ENCODE measurements around the gene KCTD19.

Gene KCTD19

GRCh38 chr16:67283039-67283825 is 43.3 kb downstream of the KCTD19 start:
- no peak for DNase-seq (ENCODE audit: low read depth in 2 of 2)

GRCh38 chr16:67282447-67282805 is 44.1 kb downstream of the KCTD19 start:
- no peak for DNase-seq (ENCODE audit: low read depth in 2 of 2)

DNA sequence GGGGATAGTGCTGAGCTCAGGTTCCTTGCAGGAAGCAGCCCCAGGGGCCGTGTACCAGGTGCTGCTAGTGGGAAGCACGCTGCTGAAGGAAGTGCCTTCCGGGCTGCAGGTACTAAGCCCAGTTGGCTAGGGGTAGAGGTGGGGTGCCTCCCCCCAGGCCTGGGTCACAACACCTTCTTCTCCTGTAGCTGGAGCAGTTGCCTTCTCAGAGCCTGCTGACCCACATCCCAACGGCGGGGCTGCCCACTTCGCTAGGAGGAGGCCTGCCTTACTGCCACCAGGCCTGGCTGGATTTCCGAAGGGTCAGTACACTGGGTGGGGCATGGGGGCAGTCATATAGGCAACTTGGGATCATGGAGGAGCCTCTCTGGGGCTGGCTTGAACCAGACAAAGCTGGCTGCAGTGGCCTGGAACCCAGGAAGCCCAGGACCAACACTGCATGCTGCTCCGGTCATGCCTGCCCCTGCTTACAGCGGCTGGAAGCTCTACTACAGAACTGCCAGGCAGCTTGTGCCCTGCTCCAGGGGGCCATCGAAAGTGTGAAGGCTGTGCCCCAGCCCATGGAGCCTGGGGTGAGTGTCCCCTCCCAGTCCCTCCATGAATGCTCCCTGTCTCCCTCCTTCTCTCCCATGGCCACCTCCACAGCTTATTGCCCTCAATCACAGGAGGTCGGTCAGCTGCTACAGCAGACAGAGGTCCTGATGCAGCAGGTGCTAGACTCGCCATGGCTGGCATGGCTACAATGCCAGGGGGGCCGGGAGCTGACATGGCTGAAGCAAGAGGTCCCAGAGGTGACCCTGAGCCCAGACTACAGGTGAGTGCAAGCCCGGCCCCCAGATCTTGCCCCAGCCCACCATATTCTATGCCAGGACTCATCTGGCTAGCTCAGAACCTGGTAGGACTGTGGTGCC is 44.8 kb downstream of the KCTD19 start:
- no peak for DNase-seq (ENCODE audit: low read depth in 2 of 2)

DNA sequence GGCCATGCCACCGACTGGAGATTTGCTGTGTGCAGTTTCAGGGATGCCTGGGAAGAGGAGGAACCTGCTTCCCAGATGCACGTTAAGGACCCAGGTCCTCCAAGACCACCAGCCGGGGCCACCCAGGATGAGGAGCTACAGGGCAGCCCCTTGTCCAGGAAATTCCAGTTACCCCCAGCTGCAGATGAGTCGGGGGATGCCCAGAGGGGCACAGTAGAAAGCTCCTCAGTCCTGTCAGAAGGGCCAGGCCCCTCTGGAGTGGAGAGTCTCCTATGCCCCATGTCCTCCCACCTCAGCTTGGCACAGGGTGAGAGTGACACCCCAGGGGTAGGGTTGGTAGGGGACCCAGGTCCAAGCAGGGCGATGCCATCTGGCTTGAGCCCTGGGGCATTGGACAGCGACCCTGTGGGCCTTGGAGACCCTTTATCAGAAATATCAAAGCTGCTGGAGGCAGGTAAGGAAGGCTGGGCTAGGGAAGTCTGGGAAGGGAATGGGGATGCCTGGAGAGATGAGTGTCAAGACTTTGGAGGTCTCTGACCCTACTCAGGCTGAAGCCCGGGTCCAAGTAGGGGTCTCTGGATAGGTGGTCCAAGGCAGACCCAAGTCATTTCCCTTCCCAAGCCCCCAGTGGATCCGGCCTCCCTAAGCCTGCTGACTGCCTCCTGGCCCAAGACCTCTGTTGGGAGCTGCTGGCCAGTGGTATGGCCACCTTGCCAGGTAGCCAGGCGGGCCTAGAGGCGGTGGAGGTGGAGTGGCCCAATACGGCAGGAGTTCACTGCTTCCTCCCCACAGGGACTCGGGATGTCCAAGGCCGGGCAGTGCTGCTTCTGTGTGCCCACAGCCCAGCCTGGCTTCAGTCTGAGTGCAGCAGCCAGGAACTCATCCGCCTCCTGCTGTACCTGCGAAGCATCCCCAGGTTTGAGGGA is 46.2 kb downstream of the KCTD19 start:
- DNase-seq (ENCODE audit: low read depth in 2 of 2), result no peak

DNA sequence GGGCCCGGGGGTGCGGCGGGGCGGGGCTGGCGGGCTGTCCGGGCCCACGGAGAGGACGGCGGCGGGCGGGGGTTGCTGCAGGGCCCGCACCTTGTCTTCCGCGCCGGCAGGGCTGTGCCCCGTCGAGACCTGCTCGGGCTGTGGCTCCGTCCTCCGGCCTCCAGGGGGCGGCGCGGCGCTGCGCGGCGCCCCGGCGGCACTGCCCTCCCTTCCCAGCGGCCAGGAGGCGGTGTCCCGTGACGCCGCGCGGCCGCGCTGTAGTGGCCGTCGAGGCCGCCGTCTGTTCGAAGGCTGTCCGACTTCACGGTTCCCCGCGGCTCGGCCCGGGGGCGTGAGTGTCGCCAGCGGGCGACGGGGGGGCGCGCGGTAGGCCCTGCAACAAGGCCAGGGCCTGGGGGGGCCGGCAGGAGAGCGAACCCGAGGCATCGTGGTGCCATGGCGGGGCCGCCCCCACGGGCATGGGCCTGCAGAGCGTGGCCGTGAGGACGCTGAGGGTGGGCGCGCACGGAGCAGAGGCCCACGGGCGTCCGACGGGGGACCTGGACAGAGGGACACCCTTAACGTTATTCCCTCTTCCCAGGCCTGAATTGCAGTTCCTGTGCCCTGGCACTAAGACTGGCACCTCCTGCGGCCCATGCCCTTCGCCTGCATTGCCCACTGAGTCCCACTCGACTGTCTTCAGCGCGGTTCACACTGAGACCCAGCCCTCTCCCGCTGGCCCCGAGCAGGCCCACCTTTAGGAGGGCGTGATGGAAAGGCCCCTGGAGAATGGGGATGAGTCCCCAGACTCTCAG is 47.0 kb downstream of the KCTD19 start, which contains the start of gene PLEKHG4:
Gene PLEKHG4, plus strand, starts transcription at position 237 of the 794 bp plus-strand sequence. Its CDS starts 513 bp downstream, at position 750.
- DNase-seq (ENCODE audit: low read depth in 2 of 2), result peak; percentile 71 to 81

- DNase-seq (ENCODE audit: low read depth in 2 of 2), result peak in 1 of 2 donors; percentile 50
Observed at GRCh38 chr16:67278773-67279295, 47.7 kb downstream of the KCTD19 start.

DNA sequence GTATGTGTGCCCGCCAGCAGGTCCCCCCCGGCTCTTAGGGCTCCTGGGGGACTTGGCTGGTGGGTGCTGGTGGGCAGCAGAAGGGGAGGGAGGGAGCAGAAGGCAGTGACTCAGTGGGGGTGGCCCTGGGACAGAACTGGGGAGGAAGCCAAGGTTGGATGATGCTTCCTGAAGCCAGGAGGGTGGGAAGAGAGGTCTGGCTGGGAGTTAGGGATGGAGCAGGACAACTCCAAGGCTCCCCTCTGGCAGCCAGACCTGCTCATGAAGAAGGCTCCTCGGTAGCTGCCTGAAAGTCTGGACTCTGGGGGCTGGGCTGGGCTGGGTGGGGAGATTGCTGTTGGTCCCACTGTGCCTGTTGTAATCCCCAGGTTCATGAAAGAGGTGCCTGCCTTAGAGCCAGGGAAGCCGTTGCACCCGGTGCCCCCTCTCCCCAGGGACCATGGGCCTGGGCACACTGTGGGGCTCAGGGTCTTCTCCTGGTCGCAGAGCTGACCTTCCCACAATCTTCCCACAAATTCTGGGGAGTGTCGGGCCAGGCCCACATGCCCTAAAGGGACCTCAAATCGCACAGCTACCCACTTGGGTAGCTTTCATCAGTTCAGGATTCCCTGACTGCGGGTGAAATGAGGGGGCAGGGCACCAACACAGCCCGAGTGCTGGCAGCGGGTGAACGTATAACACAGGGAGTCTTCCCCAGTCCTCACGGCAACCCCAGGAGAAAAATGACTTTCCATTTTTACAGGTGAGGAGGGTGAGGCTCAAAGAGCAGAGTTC is 48.4 kb downstream of the KCTD19 start:
- no peak for DNase-seq (ENCODE audit: low read depth in 2 of 2)

- DNase-seq (ENCODE audit: low read depth in 2 of 2), result peak in 1 of 2 donors; percentile 26
Observed at GRCh38 chr16:67277294-67277998, 49.1 kb downstream of the KCTD19 start.

- no peak for DNase-seq (ENCODE audit: low read depth in 2 of 2)
Observed at GRCh38 chr16:67275321-67275720, 51.2 kb downstream of the KCTD19 start.

DNA sequence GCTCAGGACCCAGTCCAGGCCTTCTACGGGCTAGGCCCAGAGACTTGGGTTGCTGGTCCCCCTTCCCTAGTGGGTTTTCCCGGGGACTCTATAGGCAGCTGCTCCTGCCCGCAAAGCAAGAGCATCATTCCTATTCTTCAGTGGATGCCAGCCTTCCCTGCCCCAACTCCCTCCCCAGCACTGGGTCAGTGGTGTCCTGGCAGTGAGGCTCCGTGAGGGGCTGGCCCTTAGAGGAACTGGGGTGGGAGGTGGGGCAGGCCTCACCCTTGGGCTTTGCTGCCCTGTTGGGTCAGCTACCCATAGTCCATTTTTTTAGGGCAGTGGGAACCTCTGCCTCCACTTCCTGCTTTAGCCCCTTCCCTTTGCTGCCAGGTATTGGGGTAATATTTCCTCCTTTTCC is 55.1 kb downstream of the KCTD19 start:
- DNase-seq (ENCODE audit: low read depth in 2 of 2), result no peak

DNA sequence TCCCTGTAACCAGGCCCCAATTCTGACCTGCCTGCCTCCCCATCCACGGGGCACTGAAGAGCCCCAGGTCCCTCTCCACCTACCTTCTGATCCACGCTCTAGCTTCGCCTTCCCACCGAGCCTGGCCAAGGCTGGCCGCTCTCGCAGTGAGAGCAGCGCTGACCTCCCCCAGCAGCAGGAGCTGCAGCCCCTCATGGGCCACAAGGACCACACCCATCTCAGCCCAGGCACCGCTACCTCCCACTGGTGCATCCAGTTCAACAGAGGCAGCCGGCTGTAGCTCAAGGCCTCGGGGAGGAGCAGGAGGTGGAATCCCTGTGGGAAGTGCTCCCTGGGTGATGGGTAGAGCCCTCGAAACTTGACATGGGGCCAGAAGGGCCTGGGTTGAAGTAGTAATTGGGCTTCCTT is 55.6 kb downstream of the KCTD19 start:
- no peak for DNase-seq (ENCODE audit: low read depth in 2 of 2)

GRCh38 chr16:67269766-67270165 is 56.8 kb downstream of the KCTD19 start:
- DNase-seq (ENCODE audit: low read depth in 2 of 2), result no peak

DNA sequence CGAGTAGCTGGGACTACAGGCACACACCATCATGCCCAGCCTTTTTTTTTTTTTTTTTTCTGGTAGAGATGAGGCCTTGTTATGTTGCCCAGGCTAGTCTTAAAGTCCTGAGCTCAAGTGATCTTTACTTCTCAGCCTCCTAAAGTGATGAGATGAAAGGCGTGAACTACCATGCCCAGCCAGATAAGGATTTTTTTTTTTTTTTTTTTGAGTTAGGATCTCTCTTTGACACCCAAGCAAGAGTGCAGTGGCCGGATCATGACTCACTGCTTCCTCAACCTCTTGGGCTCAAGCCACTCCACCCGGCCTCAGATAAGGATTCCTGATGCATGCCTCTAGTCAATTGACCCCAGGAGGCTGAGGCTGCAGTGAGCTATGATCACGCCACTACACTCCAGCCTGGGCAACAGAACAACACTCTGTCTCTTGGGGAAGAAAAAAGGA is 58.4 kb downstream of the KCTD19 start:
- DNase-seq (ENCODE audit: low read depth in 2 of 2), result no peak

GRCh38 chr16:67265834-67266233 is 60.7 kb downstream of the KCTD19 start:
- no peak for DNase-seq (ENCODE audit: low read depth in 2 of 2)

DNA sequence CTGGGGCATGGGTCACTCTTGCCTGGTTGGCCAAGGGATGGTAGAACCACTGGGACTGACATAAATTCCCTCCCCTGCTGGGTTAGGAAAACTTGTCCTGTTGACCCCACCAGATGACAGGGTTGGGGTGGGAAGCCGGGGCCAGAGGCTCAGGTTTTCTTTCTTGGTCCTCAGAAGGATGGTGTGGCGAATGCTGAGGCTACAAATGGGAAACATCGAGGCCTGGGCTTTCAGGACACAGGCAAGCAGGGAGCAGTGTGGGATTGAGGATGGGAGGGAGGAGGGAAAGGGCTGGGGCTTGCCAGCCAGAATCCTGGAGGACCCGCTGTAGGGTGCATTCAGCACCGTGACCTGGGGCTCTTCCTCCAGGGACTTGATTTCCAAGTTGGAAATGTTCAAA is 61.7 kb downstream of the KCTD19 start:
- no peak for DNase-seq (ENCODE audit: low read depth in 2 of 2)

DNA sequence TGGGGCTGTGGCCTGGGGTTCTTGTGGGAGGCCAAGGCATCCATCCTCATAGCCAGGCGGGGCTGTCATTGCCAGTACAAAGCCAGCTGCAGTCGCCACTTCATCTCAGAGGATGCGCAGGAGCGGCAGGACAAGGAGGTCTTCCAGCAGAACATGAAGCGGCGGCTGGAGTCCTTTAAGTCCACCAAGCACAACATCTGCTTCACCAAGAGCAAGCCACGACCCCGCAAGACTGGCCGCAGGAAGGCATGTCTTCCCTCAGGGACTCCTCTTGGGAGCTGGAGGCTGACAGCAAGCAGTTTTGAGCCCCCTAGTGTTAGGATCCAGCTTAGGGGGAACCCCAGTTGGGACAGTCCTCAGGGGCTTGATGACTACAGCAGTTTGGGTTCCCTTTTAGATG is 62.3 kb downstream of the KCTD19 start:
- DNase-seq (ENCODE audit: low read depth in 2 of 2), result no peak

GRCh38 chr16:67263201-67263600 is 63.3 kb downstream of the KCTD19 start:
- DNase-seq (ENCODE audit: low read depth in 2 of 2), result no peak

- no peak for DNase-seq (ENCODE audit: low read depth in 2 of 2)
Observed at GRCh38 chr16:67260426-67261063, 66.0 kb downstream of the KCTD19 start.

DNA sequence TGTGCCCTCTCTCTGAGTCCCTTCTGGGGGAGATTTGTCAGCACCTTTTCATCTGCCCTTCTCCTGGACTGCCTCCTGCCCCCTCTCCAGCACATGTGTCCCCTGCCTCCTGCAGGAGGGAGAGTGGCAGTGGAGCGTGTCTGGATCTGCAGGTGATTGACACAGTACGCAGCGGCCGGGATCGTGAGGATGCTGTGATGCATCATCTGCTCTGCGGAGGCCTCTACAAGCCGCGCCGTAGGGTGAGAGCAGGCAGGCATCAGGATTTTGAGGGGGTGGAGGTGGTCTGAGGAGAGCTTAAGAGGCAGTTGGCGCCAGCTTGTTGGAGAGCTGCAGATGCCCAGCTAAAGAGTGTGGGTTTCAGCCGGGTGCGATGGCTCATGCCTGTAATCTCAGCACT is 66.8 kb downstream of the KCTD19 start:
- DNase-seq (ENCODE audit: low read depth in 2 of 2), result no peak
